IMR-90 (cell line): ENCODE data around the gene TRIM77. TPM values are rescaled to one million over a fixed set of nuclear protein-coding genes. Genes with fewer than 3 reads are reported as not detected.
"Not testable (repeated sequence)": the region's sequence is repeated elsewhere in the genome, so short reads cannot be mapped to it uniquely, and the experiment has no call there.

Source experiments
- ATAC-seq: fragments of 200-7000 bp; cut with Tn5 transposase; 2 replicates; pipeline ENCODE4 v1.9.1; 2020; ENCODE audit warnings: low read depth, mild to moderate bottlenecking, moderate library complexity
- BruUV-seq: library from RNA; stranded (reverse); fragments of 400-500 nt; replicated peaks from 2 replicates; lab custom pipeline; 2021; lab: Mats Ljungman, UMichigan
- CTCF ChIA-PET: fragments of 300-600 bp; formaldehyde crosslinking; extraction: SDS; loops from one replicate; lab custom pipeline; 2021; ENCODE audit warnings: antibody characterized with exemption; lab: Yijun Ruan, JAX
- POLR2A ChIA-PET: fragments of 300-600 bp; sonication (Branson Sonifier 250); formaldehyde crosslinking; loops from one replicate; lab custom pipeline; 2022; ENCODE audit warnings: antibody characterized with exemption; ENCODE audit not compliant: unreplicated experiment; lab: Charles Lee
- DNase-seq: peaks from one replicate; pipeline ENCODE4 v3.0.0; 2013
- H2AFZ ChIP-seq: replicated peaks from 2 replicates; pipeline ENCODE3; 2013; ENCODE audit warnings: low read length, mild to moderate bottlenecking; ENCODE audit not compliant: poor library complexity
- H2AK5ac ChIP-seq: 2 replicates; pipeline ENCODE4 v1.6.1; 2013; ENCODE audit warnings: low read depth, low read length, inconsistent platforms
- H2AK9ac ChIP-seq: replicated peaks from 2 replicates; pipeline ENCODE3; 2013; ENCODE audit warnings: mild to moderate bottlenecking, low read depth, low read length, moderate library complexity; ENCODE audit not compliant: poor library complexity
- H2BK120ac ChIP-seq: 2 replicates; pipeline ENCODE4 v1.6.1; 2013; ENCODE audit warnings: low read depth, low read length, inconsistent platforms
- H2BK15ac ChIP-seq: 3 replicates; pipeline ENCODE4 v1.6.1; 2013; ENCODE audit warnings: low read depth, low read length, inconsistent platforms
- H2BK20ac ChIP-seq: 2 replicates; pipeline ENCODE4 v1.6.1; 2013; ENCODE audit warnings: low read depth, mild to moderate bottlenecking, inconsistent platforms, low read length, moderate library complexity
- H2BK5ac ChIP-seq: 2 replicates; pipeline ENCODE4 v1.6.1; 2013; ENCODE audit warnings: mild to moderate bottlenecking, low read depth, low read length, inconsistent platforms; ENCODE audit not compliant: poor library complexity, severe bottlenecking
- H3K14ac ChIP-seq: replicated peaks from 2 replicates; pipeline ENCODE4 v1.6.1; 2013; ENCODE audit warnings: low read depth, low read length, inconsistent platforms
- H3K18ac ChIP-seq: 2 replicates; pipeline ENCODE4 v1.6.1; 2013; ENCODE audit warnings: low read depth, low read length, control low read depth
- H3K23ac ChIP-seq: 2 replicates; pipeline ENCODE4 v1.6.1; 2013; ENCODE audit warnings: low read depth, low read length, inconsistent platforms
- H3K27ac ChIP-seq: 2 replicates; pipeline ENCODE4 v1.5.1; 2013; ENCODE audit warnings: mild to moderate bottlenecking, control low read depth, low read length; ENCODE audit not compliant: insufficient read depth
- H3K27me3 ChIP-seq: 2 replicates; pipeline ENCODE4 v1.6.1; 2013; ENCODE audit warnings: low read length; ENCODE audit not compliant: control insufficient read depth, insufficient read depth
- H3K36me3 ChIP-seq: 2 replicates; pipeline ENCODE4 v1.6.1; 2013; ENCODE audit warnings: low read length, mixed read lengths; ENCODE audit not compliant: control insufficient read depth, insufficient read depth
- H3K4ac ChIP-seq: 2 replicates; pipeline ENCODE4 v1.6.1; 2013; ENCODE audit warnings: low read depth, low read length, inconsistent platforms
- H3K4me1 ChIP-seq: 2 replicates; pipeline ENCODE4 v1.6.1; 2013; ENCODE audit warnings: low read length, mixed read lengths; ENCODE audit not compliant: control insufficient read depth, insufficient read depth
- H3K4me2 ChIP-seq: 2 replicates; pipeline ENCODE4 v1.6.1; 2013; ENCODE audit warnings: low read depth, mild to moderate bottlenecking, control low read depth, low read length, moderate library complexity
- H3K4me3 ChIP-seq: 2 replicates; pipeline ENCODE4 v1.5.1; 2013; ENCODE audit warnings: low read depth, mild to moderate bottlenecking, control low read depth, low read length, moderate library complexity; ENCODE audit not compliant: insufficient read depth
- H3K56ac ChIP-seq: 2 replicates; pipeline ENCODE4 v1.6.1; 2013; ENCODE audit warnings: low read length, inconsistent platforms; ENCODE audit not compliant: insufficient read depth; ENCODE audit errors: extremely low read depth
- H3K79me1 ChIP-seq, 2 experiments: 2 replicates each; pipeline ENCODE4 v1.6.1; 2013; ENCODE audit warnings: low read length in 2 of 2, inconsistent platforms in 1 of 2, low read depth in 1 of 2
- H3K9ac ChIP-seq: 2 replicates; pipeline ENCODE4 v1.6.1; 2013; ENCODE audit warnings: low read depth, low read length, control low read depth
- H3K9me1 ChIP-seq: 2 replicates; pipeline ENCODE4 v1.6.1; 2013; ENCODE audit warnings: low read length, inconsistent platforms; ENCODE audit not compliant: insufficient read depth
- H3K9me3 ChIP-seq: 2 replicates; pipeline ENCODE4 v1.6.1; 2013; ENCODE audit warnings: low read length; ENCODE audit not compliant: control insufficient read depth, insufficient read depth
- H4K20me1 ChIP-seq: 2 replicates; pipeline ENCODE4 v1.6.1; 2013; ENCODE audit warnings: low read length, inconsistent platforms; ENCODE audit not compliant: insufficient read depth
- H4K5ac ChIP-seq: 2 replicates; pipeline ENCODE4 v1.6.1; 2013; ENCODE audit warnings: mild to moderate bottlenecking, low read depth, low read length, control low read depth
- H4K8ac ChIP-seq, 2 experiments: 2 replicates each; pipeline ENCODE4 v1.6.1; 2013; ENCODE audit warnings: low read depth in 2 of 2, low read length in 2 of 2, control low read depth in 1 of 2, inconsistent platforms in 1 of 2
- H4K91ac ChIP-seq: 2 replicates; pipeline ENCODE4 v1.6.1; 2013; ENCODE audit warnings: low read depth, low read length, inconsistent platforms; ENCODE audit not compliant: insufficient read depth
- WGBS, 2 experiments: methylation state at CpG; one replicate each; pipeline versions ENCODE4 v1.1.5 to v1.1.7; 2013; ENCODE audit warnings: missing lambda C conversion rate in 2 of 2; ENCODE audit not compliant: insufficient read length in 1 of 2; ENCODE audit errors: extremely low coverage in 2 of 2; 5-methylcytosine and 5-hydroxymethylcytosine counted together
- dilution Hi-C: fragments of 300-500 bp; cut with HindIII; formaldehyde crosslinking; loops from one replicate; pipeline ENCODE4 v1.14.3; 2018; ENCODE audit warnings: low sequenced_read_pairs; ENCODE audit not compliant: unreplicated experiment
- in situ Hi-C: fragments of 300-500 bp; cut with MboI; formaldehyde crosslinking; loops from 3 replicates; pipeline ENCODE4 v1.14.3; 2019; ENCODE audit warnings: low sequenced_read_pairs, inconsistent platforms, mixed read lengths
- intact Hi-C: fragments of 100-400 bp; cut with micrococcal nuclease; formaldehyde crosslinking; loops from 2 replicates; pipeline ENCODE4 v1.10.0; 2022
- polyA plus RNA-seq, 3 experiments: library from polyadenylated mRNA; depleted of rRNA; stranded (reverse); fragments of >200 nt; gene quantifications; 2 replicates each; pipeline ENCODE4 v1.2.3, GENCODE V29; 2012; ENCODE audit warnings: low replicate concordance in 1 of 3
- total RNA-seq: library from RNA; depleted of rRNA; stranded (reverse); fragments of >200 nt; gene quantifications from 2 replicates; pipeline ENCODE4 v1.2.3, GENCODE V29; 2012

TRIM77 gene
- total and polyA plus RNA-seq, 2 of the 4 experiments (the other 2 are of a cell fraction) = not detected

GRCh38 chr11:89741406-89741805, 31.3 kb downstream of the TRIM77 start:
- not testable (repeated sequence) for ATAC-seq, H3K56ac ChIP-seq

DNA sequence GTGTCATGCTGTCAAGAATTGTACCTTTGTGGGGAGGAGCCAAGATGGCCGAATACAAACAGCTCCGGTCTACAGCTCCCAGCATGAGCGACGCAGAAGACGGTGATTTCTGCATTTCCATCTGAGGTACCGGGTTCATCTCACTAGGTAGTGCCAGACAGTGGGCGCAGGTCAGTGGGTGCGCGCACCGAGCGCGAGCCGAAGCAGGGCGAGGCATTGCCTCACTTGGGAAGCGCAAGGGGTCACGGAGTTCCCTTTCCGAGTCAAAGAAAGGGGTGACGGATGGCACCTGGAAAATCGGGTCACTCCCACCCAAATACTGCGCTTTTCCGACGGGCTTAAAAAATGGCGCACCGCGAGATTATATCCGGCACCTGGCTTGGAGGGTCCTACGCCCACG, 34.1 kb downstream of the TRIM77 start:
- H3K4me3 ChIP-seq, H3K36me3 ChIP-seq, H4K8ac ChIP-seq, CTCF ChIA-PET, H2BK5ac ChIP-seq, H3K9me3 ChIP-seq, dilution Hi-C loops, intact Hi-C loops, H2AFZ ChIP-seq, POLR2A ChIA-PET, H3K18ac ChIP-seq, H3K9ac ChIP-seq, H2AK9ac ChIP-seq, H2BK120ac ChIP-seq, H2BK20ac ChIP-seq, H4K5ac ChIP-seq, in situ Hi-C loops, H2AK5ac ChIP-seq, H3K27ac ChIP-seq, H3K4me1 ChIP-seq, BruUV-seq, H3K23ac ChIP-seq, DNase-seq, H3K14ac ChIP-seq, H3K4me2 ChIP-seq, H2BK15ac ChIP-seq, H3K79me1 ChIP-seq, H3K56ac ChIP-seq, H4K20me1 ChIP-seq, H3K4ac ChIP-seq, H4K91ac ChIP-seq, ATAC-seq, H3K9me1 ChIP-seq, H3K27me3 ChIP-seq: not testable (repeated sequence)
- WGBS, 2 experiments = 100% methylated on average over 5 of the region's 28 CpGs; no CpG with 5 or more reads in 1 of the 2 experiments

More at GRCh38 chr11:89741406-89741805, 31.3 kb downstream of the TRIM77 start:
- in situ Hi-C loops, H3K4me3 ChIP-seq, H3K9me3 ChIP-seq, H2AK9ac ChIP-seq, intact Hi-C loops, H3K4me2 ChIP-seq, H2AFZ ChIP-seq, H2BK120ac ChIP-seq, POLR2A ChIA-PET, H2BK5ac ChIP-seq, DNase-seq, H3K27ac ChIP-seq, H4K5ac ChIP-seq, dilution Hi-C loops, H3K4me1 ChIP-seq, H4K91ac ChIP-seq, BruUV-seq, H3K18ac ChIP-seq, H4K20me1 ChIP-seq, H2BK20ac ChIP-seq, H3K4ac ChIP-seq, H3K23ac ChIP-seq, H3K27me3 ChIP-seq, H2BK15ac ChIP-seq, H3K79me1 ChIP-seq, H3K9ac ChIP-seq, H2AK5ac ChIP-seq, H3K36me3 ChIP-seq, H3K9me1 ChIP-seq, H4K8ac ChIP-seq, H3K14ac ChIP-seq, CTCF ChIA-PET: not testable (repeated sequence)
- 26% methylated on average over 3 of the region's 7 CpGs; no CpG with 5 or more reads in 1 of the 2 experiments for WGBS, 2 experiments
